ENCODE data around the gene CD6. TPM values are rescaled to one million over a fixed set of nuclear protein-coding genes. Genes with fewer than 3 reads are reported as not detected.

The CD6 gene
- polyA plus RNA-seq, 2 of the 4 experiments (the other 2 are of a cell fraction) = 0.06 TPM

DNA sequence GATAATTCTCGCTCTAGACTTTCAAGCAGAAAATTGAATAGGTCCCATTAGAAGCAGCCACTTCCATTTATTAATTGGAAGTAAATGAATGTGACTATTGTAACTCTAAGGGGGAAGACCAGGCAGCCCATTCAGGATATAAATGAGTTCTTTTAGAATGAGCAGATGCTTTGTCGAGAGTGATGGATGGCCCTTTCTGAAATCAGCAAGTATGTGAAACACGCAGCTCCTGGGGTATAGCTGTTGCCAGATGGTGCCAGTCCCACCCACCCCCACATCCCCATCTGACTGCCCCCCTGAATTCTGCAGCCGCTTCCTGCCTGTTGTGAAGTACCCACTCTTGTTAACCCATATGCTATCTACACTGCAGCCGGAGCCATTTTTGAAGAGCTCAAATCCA is 23.2 kb upstream of the CD6 start:
- Histone ChIP-seq H3K27ac (no peak overlapping the region), H3K9me3 (no peaks in the 10 kb centered on the region), H3K4me1 (no peaks in the 10 kb centered on the region), H3K4me3 (no peak overlapping the region), H3K4me2 (no peak overlapping the region)
- no peak for ATAC-seq
- no peak for DNase-seq (ENCODE audit: low read depth in 1 of 2, low spot score in 1 of 2)
- 66% methylated on average over 4 of the region's 5 CpGs for WGBS (ENCODE audit: missing lambda C conversion rate)
- FAIRE-seq = no peak
- POLR2A ChIA-PET = interaction anchor here (0.6 kb wide), 1 partner anchor 216 kb away, joined by 11 read pairs; no protein-coding TSS in a partner anchor
- CTCF ChIA-PET = interaction anchor here (1.1 to 1.3 kb wide), 2 partner anchors 8 to 124 kb away, joined by 3 to 4 read pairs; no protein-coding TSS in a partner anchor
- TF ChIP-seq JUNB (IDR thresholded peaks at IDR 0.05) (no peak), MYC (IDR thresholded peaks at IDR 0.05; ENCODE audit: borderline replicate concordance, low read length) (no peak), CBX8 (IDR thresholded peaks at IDR 0.05) (no peak), RNF2 (IDR thresholded peaks at IDR 0.05; ENCODE audit: borderline replicate concordance, low read depth) (no peak), MAZ (IDR thresholded peaks at IDR 0.05; ENCODE audit: borderline replicate concordance, low read depth, low read length) (no peak), ZFP36 (IDR thresholded peaks at IDR 0.05; ENCODE audit: borderline replicate concordance, partially characterized antibody) (no peak), HOXB13 (CRISPR knock-in tag; IDR thresholded peaks at IDR 0.05; ENCODE audit: low read depth) (no peak), SMC3 (IDR thresholded peaks at IDR 0.05) (no peak), ZSCAN20 (CRISPR knock-in tag; IDR thresholded peaks at IDR 0.05) (no peak), ESRRA (IDR thresholded peaks at IDR 0.05; ENCODE audit: borderline replicate concordance, low read length) (no peak), RFX5 (IDR thresholded peaks at IDR 0.05) (no peak), KDM5A (IDR thresholded peaks at IDR 0.05) (no peak)
- TF ChIP-seq, protein P1, sequence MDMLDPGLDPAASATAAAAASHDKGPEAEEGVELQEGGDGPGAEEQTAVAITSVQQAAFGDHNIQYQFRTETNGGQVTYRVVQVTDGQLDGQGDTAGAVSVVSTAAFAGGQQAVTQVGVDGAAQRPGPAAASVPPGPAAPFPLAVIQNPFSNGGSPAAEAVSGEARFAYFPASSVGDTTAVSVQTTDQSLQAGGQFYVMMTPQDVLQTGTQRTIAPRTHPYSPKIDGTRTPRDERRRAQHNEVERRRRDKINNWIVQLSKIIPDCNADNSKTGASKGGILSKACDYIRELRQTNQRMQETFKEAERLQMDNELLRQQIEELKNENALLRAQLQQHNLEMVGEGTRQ (IDR thresholded peaks at IDR 0.05) = no peak
- TF ChIP-seq, protein P2, sequence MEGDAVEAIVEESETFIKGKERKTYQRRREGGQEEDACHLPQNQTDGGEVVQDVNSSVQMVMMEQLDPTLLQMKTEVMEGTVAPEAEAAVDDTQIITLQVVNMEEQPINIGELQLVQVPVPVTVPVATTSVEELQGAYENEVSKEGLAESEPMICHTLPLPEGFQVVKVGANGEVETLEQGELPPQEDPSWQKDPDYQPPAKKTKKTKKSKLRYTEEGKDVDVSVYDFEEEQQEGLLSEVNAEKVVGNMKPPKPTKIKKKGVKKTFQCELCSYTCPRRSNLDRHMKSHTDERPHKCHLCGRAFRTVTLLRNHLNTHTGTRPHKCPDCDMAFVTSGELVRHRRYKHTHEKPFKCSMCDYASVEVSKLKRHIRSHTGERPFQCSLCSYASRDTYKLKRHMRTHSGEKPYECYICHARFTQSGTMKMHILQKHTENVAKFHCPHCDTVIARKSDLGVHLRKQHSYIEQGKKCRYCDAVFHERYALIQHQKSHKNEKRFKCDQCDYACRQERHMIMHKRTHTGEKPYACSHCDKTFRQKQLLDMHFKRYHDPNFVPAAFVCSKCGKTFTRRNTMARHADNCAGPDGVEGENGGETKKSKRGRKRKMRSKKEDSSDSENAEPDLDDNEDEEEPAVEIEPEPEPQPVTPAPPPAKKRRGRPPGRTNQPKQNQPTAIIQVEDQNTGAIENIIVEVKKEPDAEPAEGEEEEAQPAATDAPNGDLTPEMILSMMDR (IDR thresholded peaks at IDR 0.05) = no peak
- TF ChIP-seq, protein P3, sequence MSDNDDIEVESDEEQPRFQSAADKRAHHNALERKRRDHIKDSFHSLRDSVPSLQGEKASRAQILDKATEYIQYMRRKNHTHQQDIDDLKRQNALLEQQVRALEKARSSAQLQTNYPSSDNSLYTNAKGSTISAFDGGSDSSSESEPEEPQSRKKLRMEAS (IDR thresholded peaks at IDR 0.05) = no peak
- TF ChIP-seq, protein P4, sequence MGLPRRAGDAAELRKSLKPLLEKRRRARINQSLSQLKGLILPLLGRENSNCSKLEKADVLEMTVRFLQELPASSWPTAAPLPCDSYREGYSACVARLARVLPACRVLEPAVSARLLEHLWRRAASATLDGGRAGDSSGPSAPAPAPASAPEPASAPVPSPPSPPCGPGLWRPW (IDR thresholded peaks at IDR 0.05) = no peak

DNA sequence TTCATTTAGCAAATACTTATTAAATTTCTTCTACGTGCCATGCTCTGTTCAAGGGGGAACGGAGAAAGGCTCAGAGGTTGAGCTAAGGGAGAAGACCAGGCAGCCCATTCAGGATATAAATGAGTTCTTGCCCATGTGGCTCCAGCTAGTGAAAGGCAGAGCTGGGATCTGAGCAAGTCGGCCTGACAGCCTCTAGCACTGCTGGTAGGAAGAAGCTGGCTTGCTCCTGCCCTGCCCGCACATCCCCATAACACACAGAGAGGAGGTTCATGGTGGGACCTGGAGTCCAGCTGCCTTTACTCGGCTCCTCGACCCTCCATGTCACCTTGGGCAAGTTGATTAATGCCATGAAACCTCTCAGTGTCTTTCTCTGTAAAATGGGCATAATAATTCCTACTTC is 21.5 kb upstream of the CD6 start:
- no peaks in the 10 kb centered on the region for H3K4me1 ChIP-seq
- no peak for FAIRE-seq
- 54% methylated on average over 6 of the region's 6 CpGs for WGBS (ENCODE audit: missing lambda C conversion rate)
- CTCF ChIA-PET = interaction anchor here (0.8 to 1.4 kb wide), 3 partner anchors 16 to 235 kb away, joined by 3 to 6 read pairs (median 4); no protein-coding TSS in a partner anchor
- ATAC-seq = peak in 1 of 2 experiments; percentile 34; a peak in 2 of 6 replicates
- POLR2A ChIA-PET = no interaction called here
- no peak overlapping the region for H3K4me2 ChIP-seq
- TF ChIP-seq SREBF2 (IDR thresholded peaks at IDR 0.05) (no peak), RFX5 (IDR thresholded peaks at IDR 0.05) (no peak), ZSCAN20 (CRISPR knock-in tag; IDR thresholded peaks at IDR 0.05) (no peak), HOXB5 (CRISPR knock-in tag; IDR thresholded peaks at IDR 0.05) (no peak), BHLHE40 (IDR thresholded peaks at IDR 0.05; ENCODE audit: low read depth, low read length) (no peak), FOSB (CRISPR knock-in tag; IDR thresholded peaks at IDR 0.05) (no peak), ZNF302 (CRISPR knock-in tag; IDR thresholded peaks at IDR 0.05) (no peak), EHMT2 (IDR thresholded peaks at IDR 0.05; ENCODE audit: low read depth) (no peak), NFE2L2 (conservative IDR thresholded peaks at IDR 0.05; ENCODE audit: low read length) (no peak), TP53 (CRISPR knock-in tag; IDR thresholded peaks at IDR 0.05) (no peak), HDAC2 (IDR thresholded peaks at IDR 0.05) (no peak), RCOR1 (IDR thresholded peaks at IDR 0.05; ENCODE audit: low read depth, low read length) (no peak), EHF (CRISPR knock-in tag; IDR thresholded peaks at IDR 0.05) (no peak), FOSL2 (IDR thresholded peaks at IDR 0.05) (no peak), FOSL2 (CRISPR knock-in tag; IDR thresholded peaks at IDR 0.05) (no peak)
- TF ChIP-seq, protein P4 (IDR thresholded peaks at IDR 0.05) = no peak
- no peak overlapping the region for H3K4me3 ChIP-seq
- DNase-seq (ENCODE audit: low read depth in 1 of 2, low spot score in 1 of 2) = no peak
- no peak overlapping the region for H3K27ac ChIP-seq
- H3K9me3 ChIP-seq = no peaks in the 10 kb centered on the region
